HCT116 (cell line): ENCODE measurements around the gene DHRSX. TPM values are rescaled to one million over a fixed set of nuclear protein-coding genes. Genes with fewer than 3 reads are reported as not detected.

Experiments
- ATAC-seq: fragments of 200-7000 bp; cut with Tn5 transposase; 2 replicates; pipeline ENCODE4 v1.9.1; 2020; ENCODE audit warnings: mild to moderate bottlenecking, moderate library complexity
- BruUV-seq: library from RNA; stranded (reverse); fragments of 400-500 nt; replicated peaks from 2 replicates; lab custom pipeline; 2021; lab: Mats Ljungman, UMichigan
- CTCF ChIA-PET: fragments of 300-600 bp; sonication (Branson Sonifier 250); formaldehyde crosslinking; loops from one replicate; lab custom pipeline; 2021; ENCODE audit warnings: antibody characterized with exemption; lab: Charles Lee
- POLR2A ChIA-PET: fragments of 300-600, 350-600 bp; sonication (Branson Sonifier 250); formaldehyde crosslinking; loops from one replicate; lab custom pipeline; 2021; ENCODE audit warnings: antibody characterized with exemption; lab: Charles Lee
- RAD21 ChIA-PET, 2 experiments: fragments of 300-600 bp; sonication (Branson Sonifier 250); formaldehyde crosslinking; loops; one replicate each; lab custom pipeline; 2023; ENCODE audit warnings: low total read pairs in 2 of 2; ENCODE audit not compliant: uncharacterized antibody in 2 of 2, unreplicated experiment in 2 of 2, low non-redundant PET in 1 of 2; lab: Charles Lee
- DNase-seq: peaks from one replicate; pipeline ENCODE4 v3.0.0-alpha.2; 2010; ENCODE audit warnings: low read depth, low spot score
- H2AFZ ChIP-seq: fragments of 200-600 bp; shearing (Covaris generic), sonication (generic); 2 replicates; pipeline ENCODE4 v1.6.1; 2017; ENCODE audit warnings: low read depth, mixed run types, mixed read lengths, antibody characterized with exemption, low read length; ENCODE audit not compliant: poor library complexity, severe bottlenecking
- H3K27ac ChIP-seq: 2 replicates; pipeline ENCODE4 v1.5.1; 2012; ENCODE audit warnings: low read depth, low read length
- H3K27me3 ChIP-seq: fragments of 200-600 bp; sonication (generic); 2 replicates; pipeline ENCODE4 v1.6.1; 2016; ENCODE audit warnings: mixed run types, low read length, mixed read lengths; ENCODE audit not compliant: insufficient read depth
- H3K36me3 ChIP-seq, 2 experiments: fragments of 200-500 bp in 1 of 2; fragments of 200-600 bp in 1 of 2; sonication (Bioruptor generic) in 1 of 2; sonication (generic) in 1 of 2; 2 replicates each; pipeline versions ENCODE4 v1.5.1 to v1.6.1; 2014 to 2016; ENCODE audit warnings: low read length in 2 of 2, inconsistent platforms in 1 of 2, mixed read lengths in 1 of 2, mixed run types in 1 of 2; ENCODE audit not compliant: insufficient read depth in 2 of 2, control insufficient read depth in 1 of 2
- H3K4me1 ChIP-seq, 2 experiments: fragments of 200-600 bp in 1 of 2; sonication (generic) in 1 of 2; 2 replicates each; pipeline versions ENCODE4 v1.5.1 to v1.6.1; 2012 to 2017; ENCODE audit warnings: low read length in 2 of 2, inconsistent platforms in 1 of 2, mild to moderate bottlenecking in 1 of 2, mixed read lengths in 1 of 2, mixed run types in 1 of 2, moderate library complexity in 1 of 2; ENCODE audit not compliant: insufficient read depth in 2 of 2, control insufficient read depth in 1 of 2
- H3K4me2 ChIP-seq: fragments of 200-600 bp; sonication (generic); 2 replicates; pipeline ENCODE4 v1.6.1; 2017; ENCODE audit warnings: mixed run types, low read length, mixed read lengths
- H3K4me3 ChIP-seq, 2 experiments: fragments of 200-600 bp in 1 of 2; sonication (generic) in 1 of 2; replicated peaks in 1 of 2; 2 replicates each; pipeline ENCODE4 v1.5.1; 2011 to 2016; ENCODE audit warnings: low read length in 2 of 2, control low read depth in 1 of 2, low read depth in 1 of 2, mild to moderate bottlenecking in 1 of 2, mixed read lengths in 1 of 2, mixed run types in 1 of 2
- H3K79me2 ChIP-seq: fragments of 200-600 bp; sonication (generic); 2 replicates; pipeline ENCODE4 v1.6.1; 2017; ENCODE audit warnings: mild to moderate bottlenecking, mixed run types, low read length, moderate library complexity, mixed read lengths; ENCODE audit not compliant: insufficient read depth
- H3K9ac ChIP-seq: fragments of 200-600 bp; sonication (generic); 2 replicates; pipeline ENCODE4 v1.6.1; 2016; ENCODE audit warnings: low read length, mixed read lengths
- H3K9me2 ChIP-seq: fragments of 200-600 bp; sonication (generic), shearing (Covaris generic); 2 replicates; pipeline ENCODE4 v1.6.1; 2017; ENCODE audit warnings: mixed run types, mild to moderate bottlenecking, moderate library complexity; ENCODE audit not compliant: insufficient read depth
- H3K9me3 ChIP-seq, 2 experiments: fragments of 200-500 bp in 1 of 2; fragments of 200-600 bp in 1 of 2; sonication (Bioruptor generic) in 1 of 2; sonication (generic) in 1 of 2; 2 replicates each; pipeline ENCODE4 v1.6.1; 2014 to 2017; ENCODE audit warnings: low read length in 2 of 2, mixed read lengths in 2 of 2, inconsistent platforms in 1 of 2, low read depth in 1 of 2, mild to moderate bottlenecking in 1 of 2, mixed run types in 1 of 2, moderate library complexity in 1 of 2; ENCODE audit not compliant: control insufficient read depth in 1 of 2, insufficient read depth in 1 of 2
- H4K20me1 ChIP-seq: fragments of 200-600 bp; sonication (generic), shearing (Covaris generic); 2 replicates; pipeline ENCODE4 v1.6.1; 2017; ENCODE audit warnings: mixed run types, mild to moderate bottlenecking, moderate library complexity; ENCODE audit not compliant: insufficient read depth
- ATF3 ChIP-seq: IDR thresholded peaks from 2 replicates; pipeline ENCODE4 v1.6.1; 2012
- CBX3 ChIP-seq: IDR thresholded peaks from 2 replicates; pipeline ENCODE4 v1.6.1; 2012; ENCODE audit warnings: low read depth
- CTCF ChIP-seq, 3 experiments: fragments of 200-600 bp in 1 of 3; sonication (generic) in 1 of 3; IDR thresholded peaks in 2 of 3; conservative IDR thresholded peaks in 1 of 3; 2 replicates each; pipeline ENCODE4 v1.5.1; 2012 to 2017; ENCODE audit warnings: low read depth in 2 of 3, low read length in 2 of 3, antibody characterized with exemption in 1 of 3, borderline replicate concordance in 1 of 3, control low read depth in 1 of 3, mild to moderate bottlenecking in 1 of 3, mixed read lengths in 1 of 3, mixed run types in 1 of 3, moderate library complexity in 1 of 3; ENCODE audit not compliant: insufficient read depth in 1 of 3
- EGR1 ChIP-seq: IDR thresholded peaks from 2 replicates; pipeline ENCODE4 v1.6.1; 2012; ENCODE audit warnings: low read depth
- ELF1 ChIP-seq: IDR thresholded peaks from 2 replicates; pipeline ENCODE4 v1.6.1; 2012; ENCODE audit warnings: low read depth, borderline replicate concordance
- EZH2 ChIP-seq: fragments of 200-600 bp; sonication (generic); IDR thresholded peaks from 2 replicates; pipeline ENCODE4 v1.6.1; 2017; ENCODE audit warnings: antibody characterized with exemption, mixed run types
- EZH2phosphoT487 ChIP-seq: fragments of 200-600 bp; IDR thresholded peaks from 2 replicates; pipeline ENCODE4 v1.6.1; 2018; ENCODE audit warnings: antibody characterized with exemption, borderline replicate concordance
- FOSL1 ChIP-seq: IDR thresholded peaks from 2 replicates; pipeline ENCODE4 v1.6.1; 2012; ENCODE audit warnings: low read depth
- MAX ChIP-seq: IDR thresholded peaks from 2 replicates; pipeline ENCODE4 v1.6.1; 2012
- POLR2A ChIP-seq: IDR thresholded peaks from 2 replicates; pipeline ENCODE4 v1.7.0; 2011; ENCODE audit warnings: borderline replicate concordance; ENCODE audit not compliant: insufficient read depth, insufficient read length; ENCODE audit errors: extremely low read depth
- REST ChIP-seq: IDR thresholded peaks from 2 replicates; pipeline ENCODE4 v1.6.1; 2012; ENCODE audit warnings: low read depth
- SIN3A ChIP-seq: IDR thresholded peaks from 2 replicates; pipeline ENCODE4 v1.6.1; 2012; ENCODE audit warnings: low read depth
- SP1 ChIP-seq: IDR thresholded peaks from 2 replicates; pipeline ENCODE4 v1.6.1; 2012; ENCODE audit warnings: low read depth
- SRF ChIP-seq: IDR thresholded peaks from 2 replicates; pipeline ENCODE4 v1.6.1; 2012; ENCODE audit warnings: low read depth
- ZBTB33 ChIP-seq: IDR thresholded peaks from 2 replicates; pipeline ENCODE4 v1.6.1; 2011; ENCODE audit warnings: mild to moderate bottlenecking, low read length, moderate library complexity; ENCODE audit not compliant: insufficient replicate concordance; ENCODE audit errors: extremely low read depth
- ZFX ChIP-seq: fragments of 450-650 bp; IDR thresholded peaks from 2 replicates; pipeline ENCODE4 v1.6.1; 2017
- ZNF274 ChIP-seq: fragments of 200-500 bp; sonication (Bioruptor generic); IDR thresholded peaks from 2 replicates; pipeline ENCODE4 v1.6.1; 2014; ENCODE audit warnings: mild to moderate bottlenecking, low read depth, low read length, inconsistent platforms
- intact Hi-C: fragments of 100-400 bp; cut with micrococcal nuclease; formaldehyde crosslinking; loops from 2 replicates; pipeline ENCODE4 v1.10.0; 2022
- total RNA-seq: library from RNA; stranded (reverse); gene quantifications from one replicate; pipeline ENCODE4 v1.2.1, GENCODE V29; 2021; ENCODE audit not compliant: unreplicated experiment

Gene DHRSX
- total RNA-seq, 1 experiment from 2014 or later: 11.9 TPM

- DNase-seq: no peak
- CTCF ChIA-PET: no interaction called here
- intact Hi-C loops: no loop called here
- TF ChIP-seq EZH2: no peak
- no peak for TF ChIP-seq POLR2A
- no peak for TF ChIP-seq FOSL1
- TF ChIP-seq ATF3: no peak
- no peak for TF ChIP-seq EZH2phosphoT487
- no peak for TF ChIP-seq CBX3
- TF ChIP-seq SIN3A: no peak
- no peak for TF ChIP-seq CTCF (IDR thresholded peaks at IDR 0.05 in 2 of 3, conservative IDR thresholded peaks at IDR 0.05 in 1 of 3; ENCODE audit: borderline replicate concordance in 1 of 3, insufficient read depth in 1 of 3, low read depth in 2 of 3, low read length in 2 of 3)
- TF ChIP-seq SRF: no peak
- TF ChIP-seq EGR1: no peak
- TF ChIP-seq ZNF274: no peak
- no peak for TF ChIP-seq ZBTB33
- TF ChIP-seq MAX: no peak
- TF ChIP-seq ZFX: no peak
- no peak for TF ChIP-seq SP1
- TF ChIP-seq REST: no peak
- no peak for TF ChIP-seq ELF1
- TF ChIP-seq, all 23 proteins: peak for 0
- no peak overlapping the region for H3K4me3 ChIP-seq
- H3K9me3 ChIP-seq: no peaks in the 10 kb centered on the region
- H4K20me1 ChIP-seq: no peaks in the 10 kb centered on the region
- no peaks in the 10 kb centered on the region for H3K27me3 ChIP-seq
- no peaks in the 10 kb centered on the region; a peak in 1 of 4 replicates for H3K36me3 ChIP-seq
- H2AFZ ChIP-seq: no peak overlapping the region
- ChIA-PET RAD21 (no interaction called here), POLR2A (no interaction called here)
- H3K27ac ChIP-seq: no peak overlapping the region
- H3K9ac ChIP-seq: no peak overlapping the region
- no peaks in the 10 kb centered on the region for H3K4me1 ChIP-seq
- peaks cover under 1% of the 10 kb centered on the region; the same call in 1 of the 2 replicates for H3K79me2 ChIP-seq
- no TSS peak for BruUV-seq
- no peak for ATAC-seq
- H3K9me2 ChIP-seq: no peaks in the 10 kb centered on the region
- no peak overlapping the region for H3K4me2 ChIP-seq
Observed at GRCh38 chrX:2486476-2487133, 14.2 kb downstream of the DHRSX start.
